Neural progenitor cell (in vitro differentiated cells): ENCODE results near the gene KCNC2.

Experiments used
- EZH2 ChIP-seq: fragments of 200-600 bp; sonication (generic); IDR thresholded peaks from 2 replicates; pipeline ENCODE4 v1.6.1; 2017; ENCODE audit warnings: antibody characterized with exemption, mild to moderate bottlenecking, moderate library complexity
- EZH2phosphoT487 ChIP-seq: fragments of 200-600 bp; sonication (generic); IDR thresholded peaks from 2 replicates; pipeline ENCODE4 v1.6.1; 2017; ENCODE audit warnings: antibody characterized with exemption
- TF ChIP-seq, protein P1 (sequence below): fragments of 200-600 bp; sonication (generic); IDR thresholded peaks from 2 replicates; pipeline ENCODE4 v1.5.1; 2017; ENCODE audit warnings: antibody characterized with exemption, mild to moderate bottlenecking

DNA sequence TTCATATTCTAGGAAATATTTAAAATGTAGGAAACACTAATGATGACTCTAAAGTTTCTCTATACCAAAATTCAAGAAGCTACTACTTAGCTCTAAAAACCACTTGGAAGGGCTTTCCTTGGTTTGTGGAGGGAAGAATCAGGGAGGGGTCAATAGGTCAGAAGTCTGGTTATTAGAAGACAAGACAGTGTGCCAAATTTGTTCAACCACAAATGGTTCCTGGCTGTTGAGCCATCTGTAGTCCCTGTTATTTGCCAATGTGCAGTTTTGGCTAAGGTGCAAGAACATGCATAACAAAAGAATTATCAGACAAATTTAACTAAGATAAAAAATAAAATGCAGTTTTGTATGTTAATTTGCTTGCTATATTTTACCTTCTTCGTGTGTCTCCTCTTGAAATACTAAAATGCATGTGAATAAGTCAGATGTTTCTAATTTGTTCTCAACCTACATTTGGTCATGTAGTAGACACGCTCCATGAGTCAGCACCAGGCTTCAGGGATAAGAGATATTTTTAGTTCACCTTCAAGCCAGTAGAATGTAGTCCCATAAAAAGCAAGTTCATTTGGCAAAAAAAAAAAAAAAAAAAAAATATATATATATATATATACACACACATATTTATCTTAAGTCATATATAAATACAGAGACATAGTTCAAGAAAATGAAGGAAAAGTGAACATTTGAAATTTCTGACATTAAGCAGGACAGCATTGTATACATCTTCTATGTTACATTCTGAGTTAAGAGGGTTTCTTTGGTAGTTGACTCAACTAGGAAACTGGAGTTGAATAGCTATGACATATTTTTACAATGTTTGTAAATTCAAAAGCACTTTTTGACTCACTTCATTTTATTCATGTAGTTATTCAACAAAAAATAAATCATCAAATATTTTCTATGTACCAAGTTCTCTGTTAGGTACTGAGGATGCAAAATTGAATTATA, 123.3 kb downstream of the KCNC2 start:
- TF ChIP-seq EZH2 (no peak), EZH2phosphoT487 (no peak)
- TF ChIP-seq, protein P1, sequence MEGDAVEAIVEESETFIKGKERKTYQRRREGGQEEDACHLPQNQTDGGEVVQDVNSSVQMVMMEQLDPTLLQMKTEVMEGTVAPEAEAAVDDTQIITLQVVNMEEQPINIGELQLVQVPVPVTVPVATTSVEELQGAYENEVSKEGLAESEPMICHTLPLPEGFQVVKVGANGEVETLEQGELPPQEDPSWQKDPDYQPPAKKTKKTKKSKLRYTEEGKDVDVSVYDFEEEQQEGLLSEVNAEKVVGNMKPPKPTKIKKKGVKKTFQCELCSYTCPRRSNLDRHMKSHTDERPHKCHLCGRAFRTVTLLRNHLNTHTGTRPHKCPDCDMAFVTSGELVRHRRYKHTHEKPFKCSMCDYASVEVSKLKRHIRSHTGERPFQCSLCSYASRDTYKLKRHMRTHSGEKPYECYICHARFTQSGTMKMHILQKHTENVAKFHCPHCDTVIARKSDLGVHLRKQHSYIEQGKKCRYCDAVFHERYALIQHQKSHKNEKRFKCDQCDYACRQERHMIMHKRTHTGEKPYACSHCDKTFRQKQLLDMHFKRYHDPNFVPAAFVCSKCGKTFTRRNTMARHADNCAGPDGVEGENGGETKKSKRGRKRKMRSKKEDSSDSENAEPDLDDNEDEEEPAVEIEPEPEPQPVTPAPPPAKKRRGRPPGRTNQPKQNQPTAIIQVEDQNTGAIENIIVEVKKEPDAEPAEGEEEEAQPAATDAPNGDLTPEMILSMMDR, result no peak
